Liver (tissue), 9 donors: ENCODE data around the gene APOBEC2. TPM values are rescaled to one million over a fixed set of nuclear protein-coding genes. Genes with fewer than 3 reads are reported as not detected.

Experiments used
- DNase-seq: peaks from one replicate; pipeline ENCODE4 v3.0.0-alpha.2; 2017; ENCODE audit warnings: low spot score
- H3K27ac ChIP-seq, 2 donors: one replicate each; pipeline ENCODE4 v1.7.0; 2013; ENCODE audit warnings: inconsistent platforms in 2 of 2, low read length in 2 of 2, control low read depth in 1 of 2, low read depth in 1 of 2, mild to moderate bottlenecking in 1 of 2
- H3K27me3 ChIP-seq, 4 donors: one replicate each; pipeline versions ENCODE4 v1.6.1 to v1.7.0; 2013; ENCODE audit warnings: low read length in 3 of 4, inconsistent platforms in 1 of 4, mild to moderate bottlenecking in 1 of 4, moderate library complexity in 1 of 4; ENCODE audit not compliant: control insufficient read depth in 4 of 4, insufficient read depth in 4 of 4
- H3K36me3 ChIP-seq, 4 donors: one replicate each; pipeline versions ENCODE4 v1.6.1 to v1.7.0; 2013; ENCODE audit warnings: low read length in 3 of 4, mild to moderate bottlenecking in 3 of 4, low read depth in 1 of 4, moderate library complexity in 1 of 4; ENCODE audit not compliant: control insufficient read depth in 4 of 4, insufficient read depth in 3 of 4
- H3K4me1 ChIP-seq, 4 donors: one replicate each; pipeline versions ENCODE4 v1.6.1 to v1.7.0; 2013; ENCODE audit warnings: low read length in 3 of 4, mild to moderate bottlenecking in 3 of 4, moderate library complexity in 1 of 4; ENCODE audit not compliant: control insufficient read depth in 4 of 4, insufficient read depth in 4 of 4
- H3K4me3 ChIP-seq, 3 donors: one replicate each; pipeline versions ENCODE4 v1.6.1 to v1.7.0; 2013; ENCODE audit warnings: low read length in 3 of 3, control low read depth in 1 of 3, low read depth in 1 of 3, mild to moderate bottlenecking in 1 of 3
- H3K9ac ChIP-seq, 2 donors: one replicate each; pipeline ENCODE4 v1.7.0; 2013; ENCODE audit warnings: low read length in 2 of 2, mild to moderate bottlenecking in 2 of 2, moderate library complexity in 2 of 2, control low read depth in 1 of 2, low read depth in 1 of 2
- H3K9me3 ChIP-seq, 4 donors: one replicate each; pipeline versions ENCODE4 v1.6.1 to v1.7.0; 2013; ENCODE audit warnings: low read length in 3 of 4; ENCODE audit not compliant: control insufficient read depth in 4 of 4
- EGR1 ChIP-seq, 2 donors: IDR thresholded peaks; 2 replicates each; pipeline ENCODE4 v1.6.1; 2016 to 2018; ENCODE audit warnings: antibody characterized with exemption in 2 of 2, low read depth in 2 of 2
- FOXA1 ChIP-seq: IDR thresholded peaks from 2 replicates; pipeline ENCODE4 v1.6.1; 2016; ENCODE audit warnings: antibody characterized with exemption
- FOXA2 ChIP-seq: IDR thresholded peaks from 2 replicates; pipeline ENCODE4 v1.6.1; 2016; ENCODE audit warnings: antibody characterized with exemption
- GABPA ChIP-seq, 2 donors: IDR thresholded peaks in 1 of 2; conservative IDR thresholded peaks in 1 of 2; 2 replicates each; pipeline ENCODE4 v1.6.1; 2016; ENCODE audit warnings: antibody characterized with exemption in 2 of 2, mild to moderate bottlenecking in 1 of 2, moderate library complexity in 1 of 2
- HNF4A ChIP-seq, 2 donors: conservative IDR thresholded peaks; 2 replicates each; pipeline ENCODE4 v1.6.1; 2016; ENCODE audit warnings: antibody characterized with exemption in 2 of 2, mild to moderate bottlenecking in 2 of 2
- HNF4G ChIP-seq: IDR thresholded peaks from 2 replicates; pipeline ENCODE4 v1.6.1; 2016; ENCODE audit warnings: antibody characterized with exemption
- JUND ChIP-seq, 2 donors: IDR thresholded peaks; 2 replicates each; pipeline ENCODE4 v1.6.1; 2016; ENCODE audit warnings: antibody characterized with exemption in 2 of 2
- NR2F2 ChIP-seq: IDR thresholded peaks from 2 replicates; pipeline ENCODE4 v1.6.1; 2016; ENCODE audit warnings: antibody characterized with exemption
- RAD21 ChIP-seq, 2 donors: IDR thresholded peaks; 2 replicates each; pipeline ENCODE4 v1.6.1; 2016; ENCODE audit warnings: antibody characterized with exemption in 2 of 2, mild to moderate bottlenecking in 2 of 2
- RXRA ChIP-seq, 2 donors: IDR thresholded peaks; 2 replicates each; pipeline ENCODE4 v1.6.1; 2017 to 2018; ENCODE audit warnings: antibody characterized with exemption in 2 of 2, mild to moderate bottlenecking in 1 of 2
- SP1 ChIP-seq: IDR thresholded peaks from 2 replicates; pipeline ENCODE4 v1.6.1; 2018; ENCODE audit warnings: antibody characterized with exemption, mild to moderate bottlenecking
- TAF1 ChIP-seq: conservative IDR thresholded peaks from 2 replicates; pipeline ENCODE4 v1.6.1; 2016; ENCODE audit warnings: antibody characterized with exemption, mild to moderate bottlenecking
- YY1 ChIP-seq: IDR thresholded peaks from 2 replicates; pipeline ENCODE4 v1.6.1; 2016; ENCODE audit warnings: antibody characterized with exemption, mild to moderate bottlenecking
- WGBS: extraction: QIAGEN DNeasy Blood & Tissue Kit; methylation state at CpG from one replicate; pipeline ENCODE4 v1.1.7; 2013; 5-methylcytosine and 5-hydroxymethylcytosine counted together
- polyA plus RNA-seq, 2 donors: library from polyadenylated mRNA; stranded (reverse) in 1 of 2; unstranded in 1 of 2; fragments of 200-250 nt in 1 of 2; fragments of >200 nt in 1 of 2; fragmentation: Nextera tagmentation in 1 of 2; extraction: Ambion mirVana in 1 of 2; gene quantifications; one replicate each; pipeline versions ENCODE4 v1.2.1 to v1.2.3, GENCODE V29; 2013 to 2015
- total RNA-seq, 2 donors: library from RNA; depleted of rRNA; stranded (reverse); fragments of >200 nt; gene quantifications; one replicate each; pipeline ENCODE4 v1.2.3, GENCODE V29; 2014
- TF ChIP-seq, protein P1 (sequence below): IDR thresholded peaks from 2 replicates; pipeline ENCODE4 v1.6.1; 2016; ENCODE audit warnings: antibody characterized with exemption
- TF ChIP-seq, protein P2 (sequence below): IDR thresholded peaks from 2 replicates; pipeline ENCODE4 v1.6.1; 2016; ENCODE audit warnings: antibody characterized with exemption
- TF ChIP-seq, protein P3 (sequence below): IDR thresholded peaks from 2 replicates; pipeline ENCODE4 v1.6.1; 2016; ENCODE audit warnings: antibody characterized with exemption, mild to moderate bottlenecking
- TF ChIP-seq, protein P4 (sequence below): fragments of 150-350 bp; IDR thresholded peaks from 2 replicates; pipeline ENCODE4 v1.5.1; 2017; ENCODE audit warnings: improper control_type of control experiment, low read depth, low read length; ENCODE audit not compliant: missing input control
- TF ChIP-seq, protein P5 (sequence below): IDR thresholded peaks from 2 replicates; pipeline ENCODE4 v1.6.1; 2016; ENCODE audit warnings: antibody characterized with exemption
- donor health status: healthy.
- donor health status: healthy.
- donor health status: healthy.
- donor health status: healthy.
- donor health status: healthy.

APOBEC2 gene
- total and polyA plus RNA-seq, 4 donors, result 1.6 to 2.3 TPM; not detected in 2

DNA sequence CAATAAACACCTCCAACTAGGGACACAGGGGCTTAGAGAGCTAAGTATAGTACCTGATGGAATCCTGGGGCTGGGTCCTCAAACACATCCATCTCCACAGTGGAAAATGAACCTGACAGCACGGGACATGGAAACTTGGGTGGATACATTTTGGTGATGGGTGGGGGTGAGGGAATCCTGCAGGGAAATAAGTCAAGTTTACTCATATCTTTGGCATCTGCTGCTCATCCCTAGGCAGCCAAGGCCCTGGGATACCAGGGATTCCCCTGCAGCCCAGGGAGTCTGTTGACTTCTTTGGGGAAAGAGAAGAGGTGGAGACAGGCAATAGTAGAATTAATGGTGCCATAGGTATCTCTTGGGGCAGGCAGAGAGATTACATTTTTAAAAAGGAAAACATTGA lies 6.6 kb downstream of the APOBEC2 start:
- Histone ChIP-seq H3K9me3 (no peaks in the 10 kb centered on the region), H3K27me3 (no peaks in the 10 kb centered on the region), H3K4me3 (no peak overlapping the region), H3K9ac (no peak overlapping the region), H3K36me3 (peaks cover 0 to 3% (median 2%) of the 10 kb centered on the region in 4 donors), H3K27ac (no peak overlapping the region), H3K4me1 (peaks cover 5 to 10% (median 7%) of the 10 kb centered on the region in 4 donors)
- TF ChIP-seq HNF4G (no peak), JUND (IDR thresholded peaks at IDR 0.05) (no peak), RAD21 (IDR thresholded peaks at IDR 0.05) (no peak), YY1 (no peak), FOXA2 (no peak), FOXA1 (no peak), EGR1 (IDR thresholded peaks at IDR 0.05; ENCODE audit: low read depth in 2 of 2) (no peak), NR2F2 (no peak), SP1 (no peak), HNF4A (conservative IDR thresholded peaks at IDR 0.05) (no peak), RXRA (IDR thresholded peaks at IDR 0.05) (no peak), TAF1 (no peak), GABPA (IDR thresholded peaks at IDR 0.05 in 1 of 2, conservative IDR thresholded peaks at IDR 0.05 in 1 of 2) (no peak)
- TF ChIP-seq, protein P1, sequence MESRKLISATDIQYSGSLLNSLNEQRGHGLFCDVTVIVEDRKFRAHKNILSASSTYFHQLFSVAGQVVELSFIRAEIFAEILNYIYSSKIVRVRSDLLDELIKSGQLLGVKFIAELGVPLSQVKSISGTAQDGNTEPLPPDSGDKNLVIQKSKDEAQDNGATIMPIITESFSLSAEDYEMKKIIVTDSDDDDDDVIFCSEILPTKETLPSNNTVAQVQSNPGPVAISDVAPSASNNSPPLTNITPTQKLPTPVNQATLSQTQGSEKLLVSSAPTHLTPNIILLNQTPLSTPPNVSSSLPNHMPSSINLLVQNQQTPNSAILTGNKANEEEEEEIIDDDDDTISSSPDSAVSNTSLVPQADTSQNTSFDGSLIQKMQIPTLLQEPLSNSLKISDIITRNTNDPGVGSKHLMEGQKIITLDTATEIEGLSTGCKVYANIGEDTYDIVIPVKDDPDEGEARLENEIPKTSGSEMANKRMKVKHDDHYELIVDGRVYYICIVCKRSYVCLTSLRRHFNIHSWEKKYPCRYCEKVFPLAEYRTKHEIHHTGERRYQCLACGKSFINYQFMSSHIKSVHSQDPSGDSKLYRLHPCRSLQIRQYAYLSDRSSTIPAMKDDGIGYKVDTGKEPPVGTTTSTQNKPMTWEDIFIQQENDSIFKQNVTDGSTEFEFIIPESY, result no peak
- TF ChIP-seq, protein P2, sequence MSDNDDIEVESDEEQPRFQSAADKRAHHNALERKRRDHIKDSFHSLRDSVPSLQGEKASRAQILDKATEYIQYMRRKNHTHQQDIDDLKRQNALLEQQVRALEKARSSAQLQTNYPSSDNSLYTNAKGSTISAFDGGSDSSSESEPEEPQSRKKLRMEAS, result no peak
- TF ChIP-seq, protein P3, sequence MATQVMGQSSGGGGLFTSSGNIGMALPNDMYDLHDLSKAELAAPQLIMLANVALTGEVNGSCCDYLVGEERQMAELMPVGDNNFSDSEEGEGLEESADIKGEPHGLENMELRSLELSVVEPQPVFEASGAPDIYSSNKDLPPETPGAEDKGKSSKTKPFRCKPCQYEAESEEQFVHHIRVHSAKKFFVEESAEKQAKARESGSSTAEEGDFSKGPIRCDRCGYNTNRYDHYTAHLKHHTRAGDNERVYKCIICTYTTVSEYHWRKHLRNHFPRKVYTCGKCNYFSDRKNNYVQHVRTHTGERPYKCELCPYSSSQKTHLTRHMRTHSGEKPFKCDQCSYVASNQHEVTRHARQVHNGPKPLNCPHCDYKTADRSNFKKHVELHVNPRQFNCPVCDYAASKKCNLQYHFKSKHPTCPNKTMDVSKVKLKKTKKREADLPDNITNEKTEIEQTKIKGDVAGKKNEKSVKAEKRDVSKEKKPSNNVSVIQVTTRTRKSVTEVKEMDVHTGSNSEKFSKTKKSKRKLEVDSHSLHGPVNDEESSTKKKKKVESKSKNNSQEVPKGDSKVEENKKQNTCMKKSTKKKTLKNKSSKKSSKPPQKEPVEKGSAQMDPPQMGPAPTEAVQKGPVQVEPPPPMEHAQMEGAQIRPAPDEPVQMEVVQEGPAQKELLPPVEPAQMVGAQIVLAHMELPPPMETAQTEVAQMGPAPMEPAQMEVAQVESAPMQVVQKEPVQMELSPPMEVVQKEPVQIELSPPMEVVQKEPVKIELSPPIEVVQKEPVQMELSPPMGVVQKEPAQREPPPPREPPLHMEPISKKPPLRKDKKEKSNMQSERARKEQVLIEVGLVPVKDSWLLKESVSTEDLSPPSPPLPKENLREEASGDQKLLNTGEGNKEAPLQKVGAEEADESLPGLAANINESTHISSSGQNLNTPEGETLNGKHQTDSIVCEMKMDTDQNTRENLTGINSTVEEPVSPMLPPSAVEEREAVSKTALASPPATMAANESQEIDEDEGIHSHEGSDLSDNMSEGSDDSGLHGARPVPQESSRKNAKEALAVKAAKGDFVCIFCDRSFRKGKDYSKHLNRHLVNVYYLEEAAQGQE, result no peak
- TF ChIP-seq, protein P4, sequence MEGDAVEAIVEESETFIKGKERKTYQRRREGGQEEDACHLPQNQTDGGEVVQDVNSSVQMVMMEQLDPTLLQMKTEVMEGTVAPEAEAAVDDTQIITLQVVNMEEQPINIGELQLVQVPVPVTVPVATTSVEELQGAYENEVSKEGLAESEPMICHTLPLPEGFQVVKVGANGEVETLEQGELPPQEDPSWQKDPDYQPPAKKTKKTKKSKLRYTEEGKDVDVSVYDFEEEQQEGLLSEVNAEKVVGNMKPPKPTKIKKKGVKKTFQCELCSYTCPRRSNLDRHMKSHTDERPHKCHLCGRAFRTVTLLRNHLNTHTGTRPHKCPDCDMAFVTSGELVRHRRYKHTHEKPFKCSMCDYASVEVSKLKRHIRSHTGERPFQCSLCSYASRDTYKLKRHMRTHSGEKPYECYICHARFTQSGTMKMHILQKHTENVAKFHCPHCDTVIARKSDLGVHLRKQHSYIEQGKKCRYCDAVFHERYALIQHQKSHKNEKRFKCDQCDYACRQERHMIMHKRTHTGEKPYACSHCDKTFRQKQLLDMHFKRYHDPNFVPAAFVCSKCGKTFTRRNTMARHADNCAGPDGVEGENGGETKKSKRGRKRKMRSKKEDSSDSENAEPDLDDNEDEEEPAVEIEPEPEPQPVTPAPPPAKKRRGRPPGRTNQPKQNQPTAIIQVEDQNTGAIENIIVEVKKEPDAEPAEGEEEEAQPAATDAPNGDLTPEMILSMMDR, result no peak
- TF ChIP-seq, protein P5, sequence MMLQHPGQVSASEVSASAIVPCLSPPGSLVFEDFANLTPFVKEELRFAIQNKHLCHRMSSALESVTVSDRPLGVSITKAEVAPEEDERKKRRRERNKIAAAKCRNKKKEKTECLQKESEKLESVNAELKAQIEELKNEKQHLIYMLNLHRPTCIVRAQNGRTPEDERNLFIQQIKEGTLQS, result no peak
- DNase-seq, result no peak
- 94% methylated on average over 1 of the region's 1 CpG for WGBS
